ENCODE results near the gene INPPL1.
"Not testable (repeated sequence)": the region's sequence is repeated elsewhere in the genome, so short reads cannot be mapped to it uniquely, and the experiment has no call there.

Gene INPPL1, protein sequence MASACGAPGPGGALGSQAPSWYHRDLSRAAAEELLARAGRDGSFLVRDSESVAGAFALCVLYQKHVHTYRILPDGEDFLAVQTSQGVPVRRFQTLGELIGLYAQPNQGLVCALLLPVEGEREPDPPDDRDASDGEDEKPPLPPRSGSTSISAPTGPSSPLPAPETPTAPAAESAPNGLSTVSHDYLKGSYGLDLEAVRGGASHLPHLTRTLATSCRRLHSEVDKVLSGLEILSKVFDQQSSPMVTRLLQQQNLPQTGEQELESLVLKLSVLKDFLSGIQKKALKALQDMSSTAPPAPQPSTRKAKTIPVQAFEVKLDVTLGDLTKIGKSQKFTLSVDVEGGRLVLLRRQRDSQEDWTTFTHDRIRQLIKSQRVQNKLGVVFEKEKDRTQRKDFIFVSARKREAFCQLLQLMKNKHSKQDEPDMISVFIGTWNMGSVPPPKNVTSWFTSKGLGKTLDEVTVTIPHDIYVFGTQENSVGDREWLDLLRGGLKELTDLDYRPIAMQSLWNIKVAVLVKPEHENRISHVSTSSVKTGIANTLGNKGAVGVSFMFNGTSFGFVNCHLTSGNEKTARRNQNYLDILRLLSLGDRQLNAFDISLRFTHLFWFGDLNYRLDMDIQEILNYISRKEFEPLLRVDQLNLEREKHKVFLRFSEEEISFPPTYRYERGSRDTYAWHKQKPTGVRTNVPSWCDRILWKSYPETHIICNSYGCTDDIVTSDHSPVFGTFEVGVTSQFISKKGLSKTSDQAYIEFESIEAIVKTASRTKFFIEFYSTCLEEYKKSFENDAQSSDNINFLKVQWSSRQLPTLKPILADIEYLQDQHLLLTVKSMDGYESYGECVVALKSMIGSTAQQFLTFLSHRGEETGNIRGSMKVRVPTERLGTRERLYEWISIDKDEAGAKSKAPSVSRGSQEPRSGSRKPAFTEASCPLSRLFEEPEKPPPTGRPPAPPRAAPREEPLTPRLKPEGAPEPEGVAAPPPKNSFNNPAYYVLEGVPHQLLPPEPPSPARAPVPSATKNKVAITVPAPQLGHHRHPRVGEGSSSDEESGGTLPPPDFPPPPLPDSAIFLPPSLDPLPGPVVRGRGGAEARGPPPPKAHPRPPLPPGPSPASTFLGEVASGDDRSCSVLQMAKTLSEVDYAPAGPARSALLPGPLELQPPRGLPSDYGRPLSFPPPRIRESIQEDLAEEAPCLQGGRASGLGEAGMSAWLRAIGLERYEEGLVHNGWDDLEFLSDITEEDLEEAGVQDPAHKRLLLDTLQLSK

DNA sequence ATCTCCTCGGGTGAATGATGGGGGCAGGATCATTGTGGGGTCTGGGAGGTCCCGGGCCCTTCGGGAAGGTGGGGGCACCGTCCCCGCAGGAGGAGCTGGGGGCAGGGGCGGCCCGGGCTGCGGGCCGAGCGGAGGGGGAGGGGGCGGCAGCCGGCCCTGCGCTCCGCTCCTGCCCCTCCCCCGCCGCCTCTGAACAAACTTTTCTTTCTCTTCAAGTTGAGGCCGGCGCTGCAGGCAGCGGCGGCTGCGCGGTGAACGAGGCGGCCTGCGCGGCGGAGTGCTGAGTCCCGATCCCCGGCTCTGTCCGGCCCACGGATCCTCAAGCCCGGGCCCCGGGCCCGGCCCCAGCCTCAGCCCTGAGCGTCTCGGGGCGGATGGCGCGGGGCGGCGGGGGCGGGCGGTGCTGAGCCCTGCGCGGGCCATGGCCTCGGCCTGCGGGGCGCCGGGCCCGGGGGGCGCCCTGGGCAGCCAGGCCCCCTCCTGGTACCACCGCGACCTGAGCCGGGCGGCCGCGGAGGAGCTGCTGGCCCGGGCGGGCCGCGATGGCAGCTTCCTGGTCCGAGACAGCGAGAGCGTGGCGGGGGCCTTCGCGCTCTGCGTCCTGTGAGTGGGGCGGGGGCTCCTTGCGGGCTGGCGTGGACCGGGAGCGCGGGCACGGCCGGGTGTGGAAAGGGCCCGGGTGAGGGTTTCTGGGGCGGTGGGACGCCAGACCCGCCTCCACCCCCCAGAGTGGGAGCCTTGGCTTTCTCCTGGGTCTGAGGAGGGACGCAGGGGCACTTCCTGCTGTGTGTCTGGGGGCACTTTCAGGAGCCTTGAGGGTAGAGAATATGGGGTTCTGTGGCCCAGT, at the start of gene INPPL1:
Gene INPPL1, plus strand, starts transcription at position 204 of the 847 bp plus-strand sequence. Its CDS starts 218 bp downstream, at position 422.
- no peak for DNase-seq

GRCh38 chr11:72177656-72178055, 46.9 kb upstream of the INPPL1 start:
- DNase-seq, result no peak

DNA sequence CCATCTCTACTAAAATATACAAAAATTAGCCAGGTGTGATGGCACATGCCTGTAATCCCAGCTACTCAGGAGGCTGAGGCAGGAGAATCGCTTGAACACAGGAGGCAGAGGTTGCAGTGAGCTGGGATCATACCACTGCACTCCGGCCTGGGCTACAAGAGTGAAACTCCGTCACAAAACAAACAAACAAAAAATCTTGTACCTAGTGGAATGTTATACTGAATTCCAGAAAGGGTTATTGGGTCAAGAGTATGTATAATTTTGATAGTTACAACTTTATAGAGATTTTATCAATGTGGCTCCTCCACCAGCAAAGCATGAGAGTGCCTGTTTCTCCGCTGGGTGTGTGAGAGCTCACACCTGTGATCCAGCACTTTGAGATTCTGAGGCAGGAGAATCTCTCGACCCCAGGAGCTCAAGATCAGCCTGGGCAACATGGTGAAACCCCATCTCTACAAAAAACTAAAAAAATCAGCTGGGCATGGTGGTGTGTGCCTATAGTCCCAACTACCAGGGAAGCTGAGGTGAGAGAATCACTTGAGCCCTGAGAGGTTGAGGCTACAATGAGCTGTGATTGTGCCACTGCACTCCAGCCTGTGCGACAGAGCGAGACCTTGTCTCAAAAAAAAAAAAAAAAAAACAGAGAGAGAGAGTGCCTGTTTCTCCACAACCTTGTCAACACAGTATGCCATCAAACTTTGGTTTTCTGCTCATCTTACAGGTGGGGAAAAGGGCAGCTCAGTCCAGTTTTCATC, 45.3 kb upstream of the INPPL1 start:
- no peak for DNase-seq

- no peak for DNase-seq
These were observed 44.7 kb upstream of the INPPL1 start for GRCh38 chr11:72179804-72180396.

GRCh38 chr11:72180892-72181552, 43.5 kb upstream of the INPPL1 start:
- not testable (repeated sequence) for DNase-seq

- not testable (repeated sequence) for DNase-seq
These were observed 43.0 kb upstream of the INPPL1 start for GRCh38 chr11:72181553-72181958.

DNA sequence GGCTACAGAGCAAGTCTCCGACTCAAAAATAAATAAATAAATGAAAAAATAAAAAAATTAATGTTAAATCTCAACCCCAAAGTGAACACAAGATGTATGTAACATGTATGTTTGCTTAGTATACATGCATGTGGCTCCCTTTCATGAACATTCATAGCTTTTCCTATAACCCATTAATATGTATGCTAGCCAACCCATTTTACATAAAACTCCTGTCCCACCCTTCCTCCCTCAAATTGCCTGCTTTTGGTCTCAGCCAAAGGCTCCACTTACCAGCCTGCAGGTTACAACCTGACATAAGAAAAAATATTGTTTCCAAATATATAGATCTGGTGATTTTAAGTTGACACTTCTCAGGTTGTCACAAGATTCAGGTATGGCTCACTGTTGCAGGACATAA, 36.3 kb upstream of the INPPL1 start:
- no peak for DNase-seq

GRCh38 chr11:72189455-72190250, 34.9 kb upstream of the INPPL1 start:
- no peak for DNase-seq

- no peak for DNase-seq
These were observed 33.9 kb upstream of the INPPL1 start for GRCh38 chr11:72190631-72191071.

DNA sequence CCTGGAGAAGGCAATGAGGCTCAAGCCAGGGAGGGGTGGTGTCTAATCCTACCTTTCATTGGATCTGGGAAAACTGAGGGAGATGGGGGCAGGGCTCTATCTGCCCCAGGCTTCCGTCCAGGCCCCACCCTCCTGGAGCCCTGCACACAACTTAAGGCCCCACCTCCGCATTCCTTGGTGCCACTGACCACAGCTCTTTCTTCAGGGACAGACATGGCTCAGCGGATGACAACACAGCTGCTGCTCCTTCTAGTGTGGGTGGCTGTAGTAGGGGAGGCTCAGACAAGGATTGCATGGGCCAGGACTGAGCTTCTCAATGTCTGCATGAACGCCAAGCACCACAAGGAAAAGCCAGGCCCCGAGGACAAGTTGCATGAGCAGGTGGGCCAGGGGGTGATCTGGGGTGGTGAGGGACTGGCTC, 32.6 kb upstream of the INPPL1 start, which contains the start of gene FOLR1:
Gene FOLR1, plus strand, starts transcription at position 180 of the 421 bp plus-strand sequence. Its CDS starts 34 bp downstream, at position 214.
- DNase-seq, result no peak

- DNase-seq, result no peak
These were observed 28.9 kb upstream of the INPPL1 start for GRCh38 chr11:72195518-72196270.

- not testable (repeated sequence) for DNase-seq
These were observed 23.1 kb upstream of the INPPL1 start for GRCh38 chr11:72201445-72201844.

- no peak for DNase-seq
These were observed 22.0 kb upstream of the INPPL1 start for GRCh38 chr11:72202571-72202970.

- DNase-seq, result no peak
These were observed 21.4 kb upstream of the INPPL1 start for GRCh38 chr11:72203163-72203562.

- no peak for DNase-seq
These were observed 19.7 kb upstream of the INPPL1 start for GRCh38 chr11:72204886-72205285.

- DNase-seq, result not testable (repeated sequence)
These were observed 17.8 kb upstream of the INPPL1 start for GRCh38 chr11:72206794-72207193.

DNA sequence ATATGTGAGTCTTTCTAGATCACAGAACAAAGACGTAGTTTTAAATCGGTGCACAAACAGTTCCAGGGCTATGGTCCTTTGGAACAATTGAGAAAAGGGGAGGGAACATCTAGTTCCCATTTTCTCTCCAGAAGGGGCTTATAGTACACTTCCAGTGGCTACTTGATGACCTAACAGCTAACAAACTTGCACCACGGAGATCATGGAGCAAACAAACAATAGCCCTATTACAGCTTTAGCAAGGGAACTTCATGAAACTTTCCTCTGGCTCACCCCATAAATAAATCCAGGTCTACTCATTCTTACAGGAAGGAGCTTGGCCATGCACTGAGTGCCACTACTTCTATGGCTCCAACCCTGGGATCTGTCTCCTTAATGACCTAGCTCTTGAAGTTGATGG, 16.3 kb upstream of the INPPL1 start:
- no peak for DNase-seq

DNA sequence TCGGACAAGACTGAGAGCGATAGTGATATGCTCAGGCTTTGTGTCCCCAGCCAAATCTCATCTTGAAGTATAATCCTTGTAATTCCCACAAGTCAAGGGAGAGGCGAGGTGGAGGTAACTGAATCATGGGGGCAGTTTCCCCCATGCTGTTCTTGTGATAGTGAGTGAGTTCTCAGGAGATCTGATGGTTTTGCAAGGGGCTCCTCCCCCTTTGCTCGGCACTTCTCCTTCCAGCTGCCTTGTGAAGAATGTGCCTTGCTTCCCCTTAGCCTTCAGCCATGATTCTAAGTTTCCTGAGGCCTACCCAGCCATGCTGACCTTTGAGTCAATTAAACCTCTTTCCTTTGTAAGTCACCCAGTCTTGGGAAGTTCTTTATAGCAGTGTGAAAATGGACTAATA, 15.5 kb upstream of the INPPL1 start:
- DNase-seq, result no peak
